ENCODE data around the gene TATDN2. TPM values are rescaled to one million over a fixed set of nuclear protein-coding genes. Genes with fewer than 3 reads are reported as not detected.
"Not testable (repeated sequence)": the region's sequence is repeated elsewhere in the genome, so short reads cannot be mapped to it uniquely, and the experiment has no call there.

The TATDN2 gene
- total and polyA plus RNA-seq, 5 donors = 13.6 to 25.6 (median 21.1) TPM

- no peak overlapping the region for H3K4me3 ChIP-seq (ENCODE audit: low read length)
- intact Hi-C loops (cut with DNase I) = no loop called here
- no peaks in the 10 kb centered on the region for H3K27me3 ChIP-seq (ENCODE audit: control insufficient read depth, insufficient read depth)
- 94% methylated on average over 7 of the region's 7 CpGs for WGBS
- no peaks in the 10 kb centered on the region for H3K9me3 ChIP-seq (ENCODE audit: control insufficient read depth, low read length)
- peaks cover 4% of the 10 kb centered on the region for H3K4me1 ChIP-seq (ENCODE audit: control insufficient read depth, insufficient read depth, low read length)
- DNase-seq = no peak
- ATAC-seq = no peak
- H3K27ac ChIP-seq (ENCODE audit: low read length) = no peak overlapping the region
Measured at GRCh38 chr3:10255835-10256234, 7.6 kb downstream of the TATDN2 start.

GRCh38 chr3:10259036-10259435 is 10.8 kb downstream of the TATDN2 start:
- Histone ChIP-seq H3K4me3 (ENCODE audit: low read length) (no peak overlapping the region), H3K27ac (ENCODE audit: low read length) (no peak overlapping the region), H3K27me3 (ENCODE audit: control insufficient read depth, insufficient read depth) (no peaks in the 10 kb centered on the region), H3K9me3 (ENCODE audit: control insufficient read depth, low read length) (no peaks in the 10 kb centered on the region), H3K4me1 (ENCODE audit: control insufficient read depth, insufficient read depth, low read length) (peaks cover 6% of the 10 kb centered on the region)
- ATAC-seq = no peak
- intact Hi-C loops (cut with DNase I) = no loop called here
- no peak for DNase-seq
- WGBS = 97% methylated on average over 7 of the region's 7 CpGs

GRCh38 chr3:10259798-10260197 is 11.5 kb downstream of the TATDN2 start:
- no peak overlapping the region for H3K4me3 ChIP-seq (ENCODE audit: low read length)
- no peak for ATAC-seq

GRCh38 chr3:10260211-10260701 is 12.0 kb downstream of the TATDN2 start:
- WGBS = 89% methylated on average over 6 of the region's 6 CpGs
- DNase-seq = no peak
- intact Hi-C loops (cut with DNase I) = no loop called here
- Histone ChIP-seq H3K27me3 (ENCODE audit: control insufficient read depth, insufficient read depth) (no peaks in the 10 kb centered on the region), H3K4me3 (ENCODE audit: low read length) (no peak overlapping the region), H3K9me3 (ENCODE audit: control insufficient read depth, low read length) (no peaks in the 10 kb centered on the region), H3K4me1 (ENCODE audit: control insufficient read depth, insufficient read depth, low read length) (peaks cover 6% of the 10 kb centered on the region), H3K27ac (ENCODE audit: low read length) (no peak overlapping the region)
- ATAC-seq = no peak

More at GRCh38 chr3:10259798-10260197, 11.5 kb downstream of the TATDN2 start:
- no peaks in the 10 kb centered on the region for H3K9me3 ChIP-seq (ENCODE audit: control insufficient read depth, low read length)
- no peaks in the 10 kb centered on the region for H3K27me3 ChIP-seq (ENCODE audit: control insufficient read depth, insufficient read depth)
- intact Hi-C loops (cut with DNase I) = no loop called here
- no peak for DNase-seq
- peaks cover 6% of the 10 kb centered on the region for H3K4me1 ChIP-seq (ENCODE audit: control insufficient read depth, insufficient read depth, low read length)
- WGBS = 90% methylated on average over 4 of the region's 4 CpGs
- no peak overlapping the region for H3K27ac ChIP-seq (ENCODE audit: low read length)

GRCh38 chr3:10262027-10262426 is 13.8 kb downstream of the TATDN2 start:
- ATAC-seq (no peak), DNase-seq (no peak)
- Histone ChIP-seq H3K27me3 (ENCODE audit: control insufficient read depth, insufficient read depth) (no peaks in the 10 kb centered on the region), H3K9me3 (ENCODE audit: control insufficient read depth, low read length) (no peaks in the 10 kb centered on the region), H3K4me3 (ENCODE audit: low read length) (no peak overlapping the region), H3K4me1 (ENCODE audit: control insufficient read depth, insufficient read depth, low read length) (peaks cover 4% of the 10 kb centered on the region), H3K27ac (ENCODE audit: low read length) (no peak overlapping the region)
- intact Hi-C loops (cut with DNase I) = no loop called here
- WGBS = 65% methylated on average over 4 of the region's 4 CpGs

- Histone ChIP-seq H3K27ac (ENCODE audit: low read length) (no peak overlapping the region), H3K27me3 (ENCODE audit: control insufficient read depth, insufficient read depth) (no peaks in the 10 kb centered on the region), H3K4me1 (ENCODE audit: control insufficient read depth, insufficient read depth, low read length) (peaks cover 5% of the 10 kb centered on the region), H3K4me3 (ENCODE audit: low read length) (no peak overlapping the region), H3K9me3 (ENCODE audit: control insufficient read depth, low read length) (no peaks in the 10 kb centered on the region)
- peak; percentile 69 to 86 for ATAC-seq
- DNase-seq = peak in 1 of 3 donors; percentile 62
- 56% methylated on average over 12 of the region's 12 CpGs for WGBS
- intact Hi-C loops (cut with DNase I) = no loop called here
Measured at GRCh38 chr3:10263646-10264363, 15.5 kb downstream of the TATDN2 start.

GRCh38 chr3:10265833-10266232 is 17.6 kb downstream of the TATDN2 start:
- Histone ChIP-seq H3K4me3 (ENCODE audit: low read length) (no peak overlapping the region), H3K4me1 (ENCODE audit: control insufficient read depth, insufficient read depth, low read length) (peaks cover 5% of the 10 kb centered on the region), H3K9me3 (ENCODE audit: control insufficient read depth, low read length) (no peaks in the 10 kb centered on the region), H3K27ac (ENCODE audit: low read length) (no peak overlapping the region), H3K27me3 (ENCODE audit: control insufficient read depth, insufficient read depth) (no peaks in the 10 kb centered on the region)
- ATAC-seq (no peak), DNase-seq (no peak)
- WGBS = 97% methylated on average over 2 of the region's 2 CpGs
- intact Hi-C loops (cut with DNase I) = no loop called here

- DNase-seq; H3K9me3 ChIP-seq (ENCODE audit: control insufficient read depth, low read length); H3K4me1 ChIP-seq (ENCODE audit: control insufficient read depth, insufficient read depth, low read length); ATAC-seq; H3K27ac ChIP-seq (ENCODE audit: low read length); H3K4me3 ChIP-seq (ENCODE audit: low read length); H3K27me3 ChIP-seq (ENCODE audit: control insufficient read depth, insufficient read depth); intact Hi-C loops (cut with DNase I): not testable (repeated sequence)
- WGBS = 77% methylated on average over 7 of the region's 7 CpGs
Measured at GRCh38 chr3:10266936-10267335, 18.7 kb downstream of the TATDN2 start.

GRCh38 chr3:10268116-10268515 is 19.9 kb downstream of the TATDN2 start:
- no peak for ATAC-seq
- peaks cover 5% of the 10 kb centered on the region for H3K4me1 ChIP-seq (ENCODE audit: control insufficient read depth, insufficient read depth, low read length)
- H3K4me3 ChIP-seq (ENCODE audit: low read length) = no peak overlapping the region
- no peak for DNase-seq
- H3K27ac ChIP-seq (ENCODE audit: low read length) = no peak overlapping the region
- intact Hi-C loops (cut with DNase I) = no loop called here
- no peaks in the 10 kb centered on the region for H3K27me3 ChIP-seq (ENCODE audit: control insufficient read depth, insufficient read depth)
- no peaks in the 10 kb centered on the region for H3K9me3 ChIP-seq (ENCODE audit: control insufficient read depth, low read length)

GRCh38 chr3:10268930-10269329 is 20.7 kb downstream of the TATDN2 start:
- H3K4me1 ChIP-seq (ENCODE audit: control insufficient read depth, insufficient read depth, low read length) = peaks cover 2% of the 10 kb centered on the region
- no peaks in the 10 kb centered on the region for H3K9me3 ChIP-seq (ENCODE audit: control insufficient read depth, low read length)
- H3K4me3 ChIP-seq (ENCODE audit: low read length) = no peak overlapping the region
- DNase-seq (no peak), ATAC-seq (no peak)
- no peak overlapping the region for H3K27ac ChIP-seq (ENCODE audit: low read length)
- WGBS = 77% methylated on average over 5 of the region's 5 CpGs
- H3K27me3 ChIP-seq (ENCODE audit: control insufficient read depth, insufficient read depth) = no peaks in the 10 kb centered on the region
- intact Hi-C loops (cut with DNase I) = no loop called here

- Histone ChIP-seq H3K9me3 (ENCODE audit: control insufficient read depth, low read length) (no peaks in the 10 kb centered on the region), H3K4me3 (ENCODE audit: low read length) (no peak overlapping the region), H3K4me1 (ENCODE audit: control insufficient read depth, insufficient read depth, low read length) (peaks cover 2% of the 10 kb centered on the region), H3K27ac (ENCODE audit: low read length) (no peak overlapping the region), H3K27me3 (ENCODE audit: control insufficient read depth, insufficient read depth) (no peaks in the 10 kb centered on the region)
- 97% methylated on average over 5 of the region's 5 CpGs for WGBS
- no peak for DNase-seq
- ATAC-seq = no peak
- intact Hi-C loops (cut with DNase I) = no loop called here
Measured at GRCh38 chr3:10269443-10269842, 21.2 kb downstream of the TATDN2 start.

Data from right cardiac atrium (tissue), 5 donors.